GM10266 (cell line): ENCODE measurements around the gene DTNA.
"Not testable (repeated sequence)": the region's sequence is repeated elsewhere in the genome, so short reads cannot be mapped to it uniquely, and the experiment has no call there.

Experiments used
- DNase-seq: peaks from one replicate; pipeline ENCODE4 v3.0.0; 2012; ENCODE audit errors: extremely low spot score
- TF ChIP-seq, protein P1 (sequence below): IDR thresholded peaks from 2 replicates; pipeline ENCODE4 v1.5.1; 2012; ENCODE audit warnings: mild to moderate bottlenecking, low read depth; ENCODE audit not compliant: control insufficient read depth, insufficient read depth; ENCODE audit errors: missing control alignments

The DTNA gene

GRCh38 chr18:34921811-34922385 is 211.8 kb downstream of the DTNA start:
- DNase-seq = no peak
- TF ChIP-seq, protein P1, sequence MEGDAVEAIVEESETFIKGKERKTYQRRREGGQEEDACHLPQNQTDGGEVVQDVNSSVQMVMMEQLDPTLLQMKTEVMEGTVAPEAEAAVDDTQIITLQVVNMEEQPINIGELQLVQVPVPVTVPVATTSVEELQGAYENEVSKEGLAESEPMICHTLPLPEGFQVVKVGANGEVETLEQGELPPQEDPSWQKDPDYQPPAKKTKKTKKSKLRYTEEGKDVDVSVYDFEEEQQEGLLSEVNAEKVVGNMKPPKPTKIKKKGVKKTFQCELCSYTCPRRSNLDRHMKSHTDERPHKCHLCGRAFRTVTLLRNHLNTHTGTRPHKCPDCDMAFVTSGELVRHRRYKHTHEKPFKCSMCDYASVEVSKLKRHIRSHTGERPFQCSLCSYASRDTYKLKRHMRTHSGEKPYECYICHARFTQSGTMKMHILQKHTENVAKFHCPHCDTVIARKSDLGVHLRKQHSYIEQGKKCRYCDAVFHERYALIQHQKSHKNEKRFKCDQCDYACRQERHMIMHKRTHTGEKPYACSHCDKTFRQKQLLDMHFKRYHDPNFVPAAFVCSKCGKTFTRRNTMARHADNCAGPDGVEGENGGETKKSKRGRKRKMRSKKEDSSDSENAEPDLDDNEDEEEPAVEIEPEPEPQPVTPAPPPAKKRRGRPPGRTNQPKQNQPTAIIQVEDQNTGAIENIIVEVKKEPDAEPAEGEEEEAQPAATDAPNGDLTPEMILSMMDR = no peak

DNA sequence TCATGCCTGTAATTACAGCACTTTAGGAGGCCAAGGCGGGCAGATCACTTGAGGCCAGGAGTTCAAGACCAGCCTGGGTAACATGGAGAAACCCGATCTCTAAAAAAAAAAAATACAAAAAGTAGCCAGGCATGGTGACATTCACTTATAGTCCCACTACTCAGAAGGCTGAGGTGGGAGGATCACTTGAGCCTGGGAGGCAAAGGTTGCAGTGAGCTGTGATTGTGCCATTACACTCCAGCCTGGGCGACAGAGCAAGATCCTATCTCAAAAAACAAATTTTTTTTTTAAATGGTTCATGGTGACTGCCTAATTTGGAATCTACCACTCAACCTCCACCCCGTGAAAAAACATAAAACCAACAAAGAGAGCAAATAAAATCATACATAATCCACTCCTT is 212.5 kb downstream of the DTNA start:
- not testable (repeated sequence) for DNase-seq

DNA sequence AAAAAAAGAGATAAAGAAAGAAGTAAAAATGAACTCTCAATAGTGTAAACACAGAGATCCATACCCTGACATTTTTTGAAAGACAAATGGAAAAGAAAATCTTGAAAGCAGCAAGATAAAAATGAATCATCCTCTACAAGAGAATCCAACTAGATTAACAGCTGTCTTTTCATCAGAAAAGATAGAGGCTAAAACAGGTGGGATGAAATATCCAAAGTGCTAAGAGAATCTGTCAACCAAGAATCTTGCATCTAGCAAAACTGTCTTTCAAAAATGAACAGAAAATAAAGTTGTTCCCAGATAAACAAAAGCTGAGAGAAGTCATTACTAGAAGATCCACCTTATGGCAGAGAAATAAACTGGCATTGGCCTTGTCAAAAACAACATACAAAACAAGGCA is 213.8 kb downstream of the DTNA start:
- TF ChIP-seq, protein P1 = no peak
- DNase-seq = no peak

- no peak for DNase-seq
- TF ChIP-seq, protein P1 = no peak
Observed at GRCh38 chr18:34926683-34927082, 216.6 kb downstream of the DTNA start.

- TF ChIP-seq, protein P1 = no peak
- DNase-seq = no peak
Observed at GRCh38 chr18:34928088-34928753, 218.1 kb downstream of the DTNA start.

- DNase-seq = no peak
- TF ChIP-seq, protein P1 = no peak
Observed at GRCh38 chr18:34928754-34929335, 218.7 kb downstream of the DTNA start.

GRCh38 chr18:34929336-34929780 is 219.3 kb downstream of the DTNA start:
- no peak for DNase-seq
- TF ChIP-seq, protein P1 = no peak
